Ishikawa (cell line): ENCODE results near the gene ZBTB45.
A peak's percentile ranks its signal among the peaks of the same experiment; 100 is the strongest.

Experiments
- CEBPB ChIP-seq: IDR thresholded peaks from 2 replicates; pipeline ENCODE4 v1.6.1; 2012
- CREB1 ChIP-seq: IDR thresholded peaks from 2 replicates; pipeline ENCODE4 v1.6.1; 2012; ENCODE audit warnings: low read depth
- EGR1 ChIP-seq: IDR thresholded peaks from 2 replicates; pipeline ENCODE4 v1.6.1; 2012
- EP300 ChIP-seq: IDR thresholded peaks from 2 replicates; pipeline ENCODE4 v1.6.1; 2012; ENCODE audit warnings: borderline replicate concordance
- FOXM1 ChIP-seq: IDR thresholded peaks from 2 replicates; pipeline ENCODE4 v1.6.1; 2012; ENCODE audit warnings: low read depth, borderline replicate concordance
- NFIC ChIP-seq: IDR thresholded peaks from 2 replicates; pipeline ENCODE4 v1.6.1; 2012
- RAD21 ChIP-seq: IDR thresholded peaks from 2 replicates; pipeline ENCODE4 v1.6.1; 2012; ENCODE audit warnings: low read depth
- TAF1 ChIP-seq: IDR thresholded peaks from 2 replicates; pipeline ENCODE4 v1.6.1; 2012; ENCODE audit warnings: low read depth, mild to moderate bottlenecking
- TCF12 ChIP-seq: IDR thresholded peaks from 2 replicates; pipeline ENCODE4 v1.6.1; 2012; ENCODE audit warnings: low read depth
- TEAD4 ChIP-seq: IDR thresholded peaks from 2 replicates; pipeline ENCODE4 v1.6.1; 2012
- USF1 ChIP-seq: IDR thresholded peaks from 2 replicates; pipeline ENCODE4 v1.6.1; 2012
- YY1 ChIP-seq: IDR thresholded peaks from 2 replicates; pipeline ENCODE4 v1.6.1; 2012; ENCODE audit warnings: low read depth
- ZBTB7A ChIP-seq: IDR thresholded peaks from 2 replicates; pipeline ENCODE4 v1.6.1; 2012; ENCODE audit warnings: low read depth
- TF ChIP-seq, protein P1 (sequence below): IDR thresholded peaks from 2 replicates; pipeline ENCODE4 v1.6.1; 2012
- TF ChIP-seq, protein P2 (sequence below): IDR thresholded peaks from 2 replicates; pipeline ENCODE4 v1.6.1; 2012; ENCODE audit warnings: low read depth, mild to moderate bottlenecking

The ZBTB45 gene

DNA sequence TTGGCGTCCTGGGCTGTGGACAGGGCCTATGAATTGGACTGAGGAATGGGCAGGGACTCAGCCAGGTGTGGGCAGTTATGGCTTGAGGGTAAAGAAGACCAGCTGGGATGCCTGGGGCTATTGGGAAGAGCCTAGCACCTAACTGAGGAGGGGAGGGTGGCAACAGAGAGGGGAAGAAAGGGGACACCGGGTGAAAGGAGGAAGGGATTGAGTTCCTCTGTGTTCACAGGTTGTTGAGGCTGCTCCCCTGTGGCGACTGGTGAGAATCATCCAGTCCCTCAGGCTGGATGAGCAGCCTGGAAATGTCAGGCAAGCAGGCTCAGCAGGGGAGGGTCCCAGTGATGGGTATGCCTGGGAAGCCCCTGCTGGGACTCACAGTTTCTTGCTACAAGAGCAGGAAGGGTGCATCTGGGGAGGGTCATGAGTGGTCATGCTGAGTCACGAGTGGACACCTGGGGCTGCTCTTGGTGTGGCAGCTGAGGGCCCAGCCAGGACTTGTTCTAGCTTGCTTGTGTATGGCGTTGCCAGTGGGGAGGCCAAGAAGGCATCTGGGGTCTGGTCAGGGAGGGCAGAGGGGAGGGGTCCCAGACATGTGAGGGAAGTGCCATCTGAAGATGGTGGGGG lies 51.3 kb downstream of the ZBTB45 start:
- TF ChIP-seq CREB1 (no peak), RAD21 (no peak), EP300 (no peak), YY1 (no peak), FOXM1 (no peak), TEAD4 (no peak)
- TF ChIP-seq, protein P1, sequence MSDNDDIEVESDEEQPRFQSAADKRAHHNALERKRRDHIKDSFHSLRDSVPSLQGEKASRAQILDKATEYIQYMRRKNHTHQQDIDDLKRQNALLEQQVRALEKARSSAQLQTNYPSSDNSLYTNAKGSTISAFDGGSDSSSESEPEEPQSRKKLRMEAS = no peak

DNA sequence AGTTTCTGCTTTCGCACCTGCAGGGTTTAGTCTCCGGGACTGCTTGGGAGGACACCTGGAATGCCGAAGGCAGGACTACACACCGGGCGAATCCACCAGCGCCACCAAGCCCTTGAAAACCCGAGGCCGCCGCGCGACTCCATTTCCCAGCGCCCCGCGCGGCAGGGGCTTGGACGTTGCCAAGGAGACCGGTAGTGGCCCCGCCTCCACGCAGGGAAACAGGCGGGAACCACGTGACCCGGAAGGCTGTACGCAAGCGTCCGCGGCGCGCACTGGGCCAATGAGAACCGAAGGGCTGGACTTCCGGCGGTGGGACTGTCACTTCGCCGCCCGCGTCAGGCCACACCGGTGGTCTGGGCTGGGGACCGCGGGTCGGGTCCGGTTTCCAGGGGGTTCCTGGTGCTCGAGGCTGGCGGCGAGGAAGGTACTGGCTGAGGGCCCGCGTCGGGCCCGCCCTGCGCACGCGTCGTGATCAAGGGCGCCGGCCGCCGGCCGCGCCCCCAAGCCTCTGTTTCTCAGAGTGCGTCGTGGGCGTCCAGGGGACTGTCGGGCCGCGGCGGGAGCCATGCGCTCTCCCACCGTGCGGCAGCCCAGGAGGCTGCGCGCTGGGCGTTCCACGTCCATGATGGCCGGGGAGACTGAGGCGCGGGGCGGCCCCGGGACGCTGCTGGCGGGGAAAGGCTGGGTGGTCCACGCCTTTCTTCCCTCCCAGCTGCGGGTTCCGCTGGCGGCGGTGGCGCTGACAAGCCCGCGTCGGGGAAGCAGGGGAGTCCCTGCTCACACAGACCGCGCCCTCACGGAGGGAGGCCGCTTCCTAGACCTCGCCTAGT lies 52.6 kb downstream of the ZBTB45 start, which contains the start of gene ZNF324:
ZNF324 (plus strand) TSS at position 321 of the 830 bp plus-strand sequence. CDS start 2,106 bp downstream, outside the sequence.
- peak; percentile 63; the same call in 1 of the 2 replicates for TF ChIP-seq TEAD4
- TF ChIP-seq, protein P1 = peak; percentile 80
- TF ChIP-seq, protein P2, sequence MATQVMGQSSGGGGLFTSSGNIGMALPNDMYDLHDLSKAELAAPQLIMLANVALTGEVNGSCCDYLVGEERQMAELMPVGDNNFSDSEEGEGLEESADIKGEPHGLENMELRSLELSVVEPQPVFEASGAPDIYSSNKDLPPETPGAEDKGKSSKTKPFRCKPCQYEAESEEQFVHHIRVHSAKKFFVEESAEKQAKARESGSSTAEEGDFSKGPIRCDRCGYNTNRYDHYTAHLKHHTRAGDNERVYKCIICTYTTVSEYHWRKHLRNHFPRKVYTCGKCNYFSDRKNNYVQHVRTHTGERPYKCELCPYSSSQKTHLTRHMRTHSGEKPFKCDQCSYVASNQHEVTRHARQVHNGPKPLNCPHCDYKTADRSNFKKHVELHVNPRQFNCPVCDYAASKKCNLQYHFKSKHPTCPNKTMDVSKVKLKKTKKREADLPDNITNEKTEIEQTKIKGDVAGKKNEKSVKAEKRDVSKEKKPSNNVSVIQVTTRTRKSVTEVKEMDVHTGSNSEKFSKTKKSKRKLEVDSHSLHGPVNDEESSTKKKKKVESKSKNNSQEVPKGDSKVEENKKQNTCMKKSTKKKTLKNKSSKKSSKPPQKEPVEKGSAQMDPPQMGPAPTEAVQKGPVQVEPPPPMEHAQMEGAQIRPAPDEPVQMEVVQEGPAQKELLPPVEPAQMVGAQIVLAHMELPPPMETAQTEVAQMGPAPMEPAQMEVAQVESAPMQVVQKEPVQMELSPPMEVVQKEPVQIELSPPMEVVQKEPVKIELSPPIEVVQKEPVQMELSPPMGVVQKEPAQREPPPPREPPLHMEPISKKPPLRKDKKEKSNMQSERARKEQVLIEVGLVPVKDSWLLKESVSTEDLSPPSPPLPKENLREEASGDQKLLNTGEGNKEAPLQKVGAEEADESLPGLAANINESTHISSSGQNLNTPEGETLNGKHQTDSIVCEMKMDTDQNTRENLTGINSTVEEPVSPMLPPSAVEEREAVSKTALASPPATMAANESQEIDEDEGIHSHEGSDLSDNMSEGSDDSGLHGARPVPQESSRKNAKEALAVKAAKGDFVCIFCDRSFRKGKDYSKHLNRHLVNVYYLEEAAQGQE = no peak
- TF ChIP-seq TAF1 = peak; percentile 73
- peak; percentile 22; the same call in 1 of the 2 replicates for TF ChIP-seq RAD21
- no peak; the same call in 1 of the 2 replicates for TF ChIP-seq EGR1
- TF ChIP-seq YY1 = 0 out of 2 replicates have a peak, but pooled peaks have one; percentile 50
- TF ChIP-seq USF1 = peak; percentile 98
- no peak for TF ChIP-seq NFIC
- TF ChIP-seq CREB1 = peak; percentile 72
- peak; percentile 80; the same call in 1 of the 2 replicates for TF ChIP-seq ZBTB7A
- TF ChIP-seq TCF12 = peak; percentile 27; the same call in 1 of the 2 replicates
- TF ChIP-seq EP300 = no peak
- no peak for TF ChIP-seq FOXM1
- TF ChIP-seq CEBPB = no peak

GRCh38 chr19:58466089-58466759 lies 53.4 kb downstream of the ZBTB45 start:
- no peak for TF ChIP-seq TCF12
- TF ChIP-seq, protein P2 = no peak
- TF ChIP-seq TAF1 = no peak
- TF ChIP-seq NFIC = no peak
- TF ChIP-seq EP300 = no peak
- no peak for TF ChIP-seq EGR1
- TF ChIP-seq ZBTB7A = no peak
- no peak for TF ChIP-seq YY1
